ENCODE measurements around the gene ANKRD7.
A peak's percentile ranks its signal among the peaks of the same experiment; 100 is the strongest.

Gene ANKRD7

DNA sequence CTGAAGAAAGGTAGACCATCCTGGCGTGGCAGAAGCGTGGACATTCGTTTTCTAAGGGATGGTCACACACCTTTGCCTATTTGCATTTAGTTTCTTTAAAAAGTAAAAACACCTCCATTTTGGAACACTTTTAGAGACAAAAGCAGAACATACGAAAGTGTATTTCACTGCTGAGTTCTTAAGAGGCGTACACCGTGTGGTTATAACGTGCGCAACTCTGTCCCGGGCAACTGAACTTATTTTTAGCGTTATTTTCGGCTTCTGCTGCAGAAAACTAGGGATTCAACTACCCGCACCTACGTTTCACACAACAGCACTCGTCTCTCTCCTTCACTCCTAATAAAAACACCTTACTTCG, 41.1 kb upstream of the ANKRD7 start:
- Histone ChIP-seq H3K79me2 (ENCODE audit: low read length) (peaks cover 60% of the 10 kb centered on the region), H3K27ac (ENCODE audit: low read length) (peak overlapping the region; percentile 79), H2AFZ (ENCODE audit: low read depth, low read length) (peak overlapping the region; percentile 75; the same call in 1 of the 2 replicates), H3K4me1 (ENCODE audit: low read length) (peaks cover 33% of the 10 kb centered on the region), H4K20me1 (ENCODE audit: insufficient read depth, low read length) (peaks cover 7% of the 10 kb centered on the region), H3K4me2 (ENCODE audit: low read length) (peak overlapping the region; percentile 94), H3K4me3 (ENCODE audit: low read length) (peak overlapping the region; percentile 86), H3K9me3 (ENCODE audit: insufficient read depth, low read length) (no peaks in the 10 kb centered on the region), H3K36me3 (replicated peaks; ENCODE audit: low read depth, low read length) (peaks cover 28% of the 10 kb centered on the region), H3K9ac (ENCODE audit: low read length) (peak overlapping the region; percentile 98), H3K27me3 (ENCODE audit: low read depth, low read length) (no peaks in the 10 kb centered on the region)
- TF ChIP-seq, protein P1, sequence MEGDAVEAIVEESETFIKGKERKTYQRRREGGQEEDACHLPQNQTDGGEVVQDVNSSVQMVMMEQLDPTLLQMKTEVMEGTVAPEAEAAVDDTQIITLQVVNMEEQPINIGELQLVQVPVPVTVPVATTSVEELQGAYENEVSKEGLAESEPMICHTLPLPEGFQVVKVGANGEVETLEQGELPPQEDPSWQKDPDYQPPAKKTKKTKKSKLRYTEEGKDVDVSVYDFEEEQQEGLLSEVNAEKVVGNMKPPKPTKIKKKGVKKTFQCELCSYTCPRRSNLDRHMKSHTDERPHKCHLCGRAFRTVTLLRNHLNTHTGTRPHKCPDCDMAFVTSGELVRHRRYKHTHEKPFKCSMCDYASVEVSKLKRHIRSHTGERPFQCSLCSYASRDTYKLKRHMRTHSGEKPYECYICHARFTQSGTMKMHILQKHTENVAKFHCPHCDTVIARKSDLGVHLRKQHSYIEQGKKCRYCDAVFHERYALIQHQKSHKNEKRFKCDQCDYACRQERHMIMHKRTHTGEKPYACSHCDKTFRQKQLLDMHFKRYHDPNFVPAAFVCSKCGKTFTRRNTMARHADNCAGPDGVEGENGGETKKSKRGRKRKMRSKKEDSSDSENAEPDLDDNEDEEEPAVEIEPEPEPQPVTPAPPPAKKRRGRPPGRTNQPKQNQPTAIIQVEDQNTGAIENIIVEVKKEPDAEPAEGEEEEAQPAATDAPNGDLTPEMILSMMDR (IDR thresholded peaks at IDR 0.05; ENCODE audit: low read depth, low read length): no peak
- no peak for TF ChIP-seq EZH2phosphoT487 (IDR thresholded peaks at IDR 0.05; ENCODE audit: low read depth)

DNA sequence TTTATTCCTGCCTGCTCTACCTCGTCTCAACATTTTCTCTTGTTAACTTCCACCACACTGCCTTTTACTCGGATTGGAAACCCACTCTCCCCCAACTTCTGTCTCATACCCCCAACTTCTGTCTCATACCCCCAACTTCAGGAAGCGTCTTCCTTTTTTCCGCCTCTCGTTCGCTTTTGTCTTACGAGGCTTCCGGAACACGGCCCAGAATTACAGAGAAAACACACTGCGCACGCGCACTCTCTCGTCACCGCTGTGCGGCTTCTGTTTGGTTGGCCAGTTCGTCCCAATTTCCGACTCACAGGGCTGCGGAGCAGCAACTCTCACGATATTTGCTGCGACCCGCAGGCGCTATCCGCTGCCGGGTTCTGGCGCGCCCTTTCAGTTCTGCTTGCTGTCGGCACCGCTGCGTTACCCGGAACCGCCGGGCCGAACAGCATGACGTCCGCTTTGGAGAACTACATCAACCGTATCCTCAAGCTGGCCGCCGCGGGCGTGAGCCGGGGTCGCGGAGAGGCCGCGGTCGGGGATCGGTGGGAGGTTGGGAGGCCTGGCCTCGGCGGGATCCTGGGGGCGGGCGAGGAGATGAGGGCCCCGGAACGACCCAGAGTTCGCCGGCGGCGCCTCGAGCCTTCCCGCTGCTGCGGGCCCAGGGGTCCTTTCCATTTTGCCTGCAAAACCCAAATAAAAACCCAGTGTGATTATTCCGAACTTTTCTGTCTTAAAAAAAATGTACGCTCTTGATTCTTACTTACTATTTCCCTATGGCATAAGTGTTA, 40.5 kb upstream of the ANKRD7 start, which contains the start of gene LSM8:
Gene LSM8 (plus strand): TSS at position 379 of the 779 bp plus-strand sequence. CDS start 60 bp downstream, at position 439.
- H3K27ac ChIP-seq (ENCODE audit: low read length): peak within 1 kb of the TSS; percentile 79
- peak within 1 kb of the TSS; percentile 98 for H3K9ac ChIP-seq (ENCODE audit: low read length)
- peaks cover 33% of the 10 kb centered on the region for H3K4me1 ChIP-seq (ENCODE audit: low read length)
- peak within 1 kb of the TSS; percentile 94 for H3K4me2 ChIP-seq (ENCODE audit: low read length)
- peak within 1 kb of the TSS; percentile 86 for H3K4me3 ChIP-seq (ENCODE audit: low read length)
- peaks cover 65% of the 10 kb centered on the region for H3K79me2 ChIP-seq (ENCODE audit: low read length)
- no peaks in the 10 kb centered on the region for H3K9me3 ChIP-seq (ENCODE audit: insufficient read depth, low read length)
- TF ChIP-seq, protein P1 (IDR thresholded peaks at IDR 0.05; ENCODE audit: low read depth, low read length): no peak
- TF ChIP-seq EZH2phosphoT487 (IDR thresholded peaks at IDR 0.05; ENCODE audit: low read depth): no peak
- H4K20me1 ChIP-seq (ENCODE audit: insufficient read depth, low read length): peaks cover 7% of the 10 kb centered on the region
- H3K36me3 ChIP-seq (replicated peaks; ENCODE audit: low read depth, low read length): peaks cover 32% of the 10 kb centered on the region
- peak within 1 kb of the TSS; percentile 75; the same call in 1 of the 2 replicates for H2AFZ ChIP-seq (ENCODE audit: low read depth, low read length)
- H3K27me3 ChIP-seq (ENCODE audit: low read depth, low read length): no peaks in the 10 kb centered on the region

DNA sequence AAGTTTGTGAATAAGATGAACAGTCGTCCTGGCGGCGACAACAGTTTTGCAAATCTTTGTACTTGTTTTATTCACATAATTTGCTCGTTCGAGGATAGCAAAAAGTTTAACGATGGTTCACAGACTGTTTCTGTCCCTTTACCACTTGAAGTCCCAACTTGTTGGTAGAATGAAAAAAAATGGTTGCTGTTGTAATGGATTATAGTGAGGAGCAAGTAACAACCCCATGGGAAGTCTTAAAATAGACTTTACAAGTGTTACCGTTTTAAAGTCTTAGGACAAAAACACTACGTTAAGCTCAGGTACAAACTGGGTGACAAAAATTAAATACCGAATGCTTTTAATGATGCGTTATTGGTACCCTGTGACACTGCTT, 40.0 kb upstream of the ANKRD7 start:
- peak overlapping the region; percentile 77 for H3K27ac ChIP-seq (ENCODE audit: low read length)
- peak overlapping the region; percentile 92 for H3K9ac ChIP-seq (ENCODE audit: low read length)
- H3K79me2 ChIP-seq (ENCODE audit: low read length): peaks cover 67% of the 10 kb centered on the region
- peak overlapping the region; percentile 86 for H3K4me3 ChIP-seq (ENCODE audit: low read length)
- peak overlapping the region; percentile 85 for H3K4me2 ChIP-seq (ENCODE audit: low read length)
- H3K27me3 ChIP-seq (ENCODE audit: low read depth, low read length): no peaks in the 10 kb centered on the region
- H3K36me3 ChIP-seq (replicated peaks; ENCODE audit: low read depth, low read length): peaks cover 32% of the 10 kb centered on the region
- H4K20me1 ChIP-seq (ENCODE audit: insufficient read depth, low read length): peaks cover 7% of the 10 kb centered on the region
- H3K9me3 ChIP-seq (ENCODE audit: insufficient read depth, low read length): no peaks in the 10 kb centered on the region
- TF ChIP-seq, protein P1 (IDR thresholded peaks at IDR 0.05; ENCODE audit: low read depth, low read length): no peak
- TF ChIP-seq EZH2phosphoT487 (IDR thresholded peaks at IDR 0.05; ENCODE audit: low read depth): no peak
- H2AFZ ChIP-seq (ENCODE audit: low read depth, low read length): 0 out of 2 replicates have a peak overlapping the region, but pooled peaks have one; percentile 49
- H3K4me1 ChIP-seq (ENCODE audit: low read length): peaks cover 28% of the 10 kb centered on the region

DNA sequence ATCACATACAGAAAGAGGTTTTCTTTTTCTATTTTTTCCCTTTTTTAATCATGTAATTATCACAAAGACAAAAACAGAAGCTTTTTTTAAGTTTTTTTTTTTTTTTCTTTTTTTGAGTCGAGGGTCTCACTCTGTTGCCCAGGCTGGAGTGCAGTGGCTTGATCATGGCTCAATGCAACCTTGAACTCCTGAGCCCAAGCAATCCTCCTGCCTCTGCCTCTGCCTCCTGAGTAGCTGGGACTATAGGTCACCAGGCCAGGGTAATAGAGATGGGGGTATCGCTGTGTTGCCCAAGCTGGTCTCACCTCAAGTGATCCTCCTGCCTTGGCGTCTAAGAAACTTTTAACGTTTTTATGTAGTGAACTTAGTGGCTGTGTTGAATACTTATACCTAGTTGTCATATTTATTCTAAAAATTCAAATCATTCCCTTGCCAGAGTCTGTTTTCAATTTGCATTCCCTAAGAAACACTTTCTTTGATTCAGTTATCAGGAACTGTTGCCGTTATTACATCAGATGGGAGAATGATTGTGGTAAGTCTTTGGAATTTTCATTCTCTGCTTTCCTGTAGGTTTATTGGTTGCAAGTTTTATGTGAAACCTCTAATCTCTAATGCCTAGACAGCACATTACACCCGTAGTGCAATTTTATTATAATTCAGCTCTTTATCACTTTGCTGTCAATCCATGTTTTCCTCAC, 39.2 kb upstream of the ANKRD7 start:
- H2AFZ ChIP-seq (ENCODE audit: low read depth, low read length): no peak overlapping the region
- TF ChIP-seq, protein P1 (IDR thresholded peaks at IDR 0.05; ENCODE audit: low read depth, low read length): no peak
- no peak for TF ChIP-seq EZH2phosphoT487 (IDR thresholded peaks at IDR 0.05; ENCODE audit: low read depth)
- peaks cover 32% of the 10 kb centered on the region for H3K36me3 ChIP-seq (replicated peaks; ENCODE audit: low read depth, low read length)
- peak overlapping the region; percentile 85 for H3K4me2 ChIP-seq (ENCODE audit: low read length)
- H3K9me3 ChIP-seq (ENCODE audit: insufficient read depth, low read length): no peaks in the 10 kb centered on the region
- H3K27ac ChIP-seq (ENCODE audit: low read length): peak overlapping the region; percentile 77; the same call in 1 of the 2 replicates
- peaks cover 24% of the 10 kb centered on the region for H3K4me1 ChIP-seq (ENCODE audit: low read length)
- peaks cover 7% of the 10 kb centered on the region for H4K20me1 ChIP-seq (ENCODE audit: insufficient read depth, low read length)
- H3K79me2 ChIP-seq (ENCODE audit: low read length): peaks cover 67% of the 10 kb centered on the region
- H3K27me3 ChIP-seq (ENCODE audit: low read depth, low read length): no peaks in the 10 kb centered on the region
- H3K9ac ChIP-seq (ENCODE audit: low read length): peak overlapping the region; percentile 92
- H3K4me3 ChIP-seq (ENCODE audit: low read length): peak overlapping the region; percentile 86
